ENCODE measurements around the gene NACA2. TPM values are rescaled to one million over a fixed set of nuclear protein-coding genes. Genes with fewer than 3 reads are reported as not detected.

Gene NACA2
- polyA plus RNA-seq, 1 donor (not counting 4 experiments of a cell fraction or from before 2014, with no cell fraction given), result 0.79 TPM

DNA sequence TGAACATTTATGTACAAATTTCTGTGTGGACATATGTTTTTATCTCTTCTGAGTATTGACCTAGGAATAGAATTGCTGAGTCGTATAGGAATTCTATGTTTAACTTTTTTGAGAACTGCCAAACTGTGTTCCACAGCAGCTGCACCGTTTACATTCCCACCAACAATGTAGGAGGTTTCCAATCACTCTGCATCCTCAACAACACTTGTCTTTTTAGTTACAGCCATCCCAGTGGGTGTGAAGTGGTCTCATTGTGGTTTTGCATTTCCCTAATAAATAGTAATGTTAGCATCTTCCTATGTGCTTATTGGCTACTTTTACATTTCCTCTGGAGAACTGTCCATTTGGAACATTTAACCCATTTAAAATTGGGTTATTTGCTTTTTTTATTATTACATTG is 36.6 kb upstream of the NACA2 start:
- FAIRE-seq, result no peak
- Histone ChIP-seq H3K27me3 (ENCODE audit: control insufficient read depth, extremely low read depth, insufficient read depth, low read length) (no peaks in the 10 kb centered on the region), H4K20me1 (ENCODE audit: control insufficient read depth, extremely low read depth, insufficient read depth, low read length) (no peaks in the 10 kb centered on the region), H3K9me3 (ENCODE audit: control insufficient read depth, low read depth, low read length) (no peaks in the 10 kb centered on the region), H3K36me3 (ENCODE audit: control insufficient read depth in 2 of 2, extremely low read depth in 1 of 2, insufficient read depth in 2 of 2, low read length in 2 of 2) (no peaks in the 10 kb centered on the region), H3K27ac (ENCODE audit: control insufficient read depth, insufficient read depth, low read length) (no peak overlapping the region), H3K9me1 (ENCODE audit: control insufficient read depth, extremely low read depth, insufficient read depth, low read length) (no peaks in the 10 kb centered on the region), H3K4me2 (ENCODE audit: control insufficient read depth, extremely low read depth, insufficient read depth, low read depth, low read length) (no peak overlapping the region), H3K4me1 (ENCODE audit: control insufficient read depth, extremely low read depth, insufficient read depth, low read length) (no peaks in the 10 kb centered on the region), H3K4me3 (ENCODE audit: control insufficient read depth in 2 of 3, extremely low read depth in 1 of 3, insufficient read depth in 2 of 3, low read depth in 1 of 3, low read length in 3 of 3) (no peak overlapping the region), H3K9ac (ENCODE audit: control insufficient read depth, extremely low read depth, insufficient read depth, low read length) (no peak overlapping the region), H2AFZ (ENCODE audit: control insufficient read depth, low read length) (no peak overlapping the region), H3K79me2 (ENCODE audit: control insufficient read depth, insufficient read depth, low read length) (no peaks in the 10 kb centered on the region)
- dilution Hi-C loops (cut with MboI; ENCODE audit: extremely low pct_ligation_motif_present, low sequenced_read_pairs), result no loop called here
- no peak for DNase-seq (ENCODE audit: low read depth, low spot score)
- TF ChIP-seq, protein P1, sequence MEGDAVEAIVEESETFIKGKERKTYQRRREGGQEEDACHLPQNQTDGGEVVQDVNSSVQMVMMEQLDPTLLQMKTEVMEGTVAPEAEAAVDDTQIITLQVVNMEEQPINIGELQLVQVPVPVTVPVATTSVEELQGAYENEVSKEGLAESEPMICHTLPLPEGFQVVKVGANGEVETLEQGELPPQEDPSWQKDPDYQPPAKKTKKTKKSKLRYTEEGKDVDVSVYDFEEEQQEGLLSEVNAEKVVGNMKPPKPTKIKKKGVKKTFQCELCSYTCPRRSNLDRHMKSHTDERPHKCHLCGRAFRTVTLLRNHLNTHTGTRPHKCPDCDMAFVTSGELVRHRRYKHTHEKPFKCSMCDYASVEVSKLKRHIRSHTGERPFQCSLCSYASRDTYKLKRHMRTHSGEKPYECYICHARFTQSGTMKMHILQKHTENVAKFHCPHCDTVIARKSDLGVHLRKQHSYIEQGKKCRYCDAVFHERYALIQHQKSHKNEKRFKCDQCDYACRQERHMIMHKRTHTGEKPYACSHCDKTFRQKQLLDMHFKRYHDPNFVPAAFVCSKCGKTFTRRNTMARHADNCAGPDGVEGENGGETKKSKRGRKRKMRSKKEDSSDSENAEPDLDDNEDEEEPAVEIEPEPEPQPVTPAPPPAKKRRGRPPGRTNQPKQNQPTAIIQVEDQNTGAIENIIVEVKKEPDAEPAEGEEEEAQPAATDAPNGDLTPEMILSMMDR (optimal IDR thresholded peaks at IDR 0.05 in 1 of 3, IDR thresholded peaks at IDR 0.05 in 1 of 3, conservative IDR thresholded peaks at IDR 0.05 in 1 of 3; ENCODE audit: extremely low read depth in 1 of 3, insufficient read depth in 2 of 3, low read length in 3 of 3), result no peak
- TF ChIP-seq EZH2 (IDR thresholded peaks at IDR 0.05; ENCODE audit: low read length), result no peak

DNA sequence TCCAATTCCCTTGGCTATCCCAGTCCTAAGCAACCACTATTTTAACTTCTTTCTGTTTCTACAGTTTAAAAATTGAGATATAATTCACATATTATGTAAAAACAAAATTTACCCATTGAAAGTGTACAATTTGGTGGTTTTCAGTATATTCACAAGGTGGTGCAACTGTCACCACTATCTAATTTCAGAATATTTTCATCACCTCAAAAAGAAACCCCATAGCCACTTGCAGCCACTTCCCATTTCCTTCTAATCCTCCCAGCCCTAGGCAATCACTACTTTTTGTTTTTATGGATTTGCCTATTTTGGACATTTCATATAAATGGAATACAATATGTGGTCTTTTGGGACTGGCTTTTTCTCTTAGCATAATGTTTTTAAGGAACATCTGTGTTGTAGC is 36.1 kb upstream of the NACA2 start:
- no peak overlapping the region for H3K4me2 ChIP-seq (ENCODE audit: control insufficient read depth, extremely low read depth, insufficient read depth, low read depth, low read length)
- H3K9me1 ChIP-seq (ENCODE audit: control insufficient read depth, extremely low read depth, insufficient read depth, low read length), result no peaks in the 10 kb centered on the region
- no peaks in the 10 kb centered on the region for H3K4me1 ChIP-seq (ENCODE audit: control insufficient read depth, extremely low read depth, insufficient read depth, low read length)
- H2AFZ ChIP-seq (ENCODE audit: control insufficient read depth, low read length), result no peak overlapping the region
- DNase-seq (ENCODE audit: low read depth, low spot score) (no peak), FAIRE-seq (no peak)
- H3K27me3 ChIP-seq (ENCODE audit: control insufficient read depth, extremely low read depth, insufficient read depth, low read length), result no peaks in the 10 kb centered on the region
- H3K27ac ChIP-seq (ENCODE audit: control insufficient read depth, insufficient read depth, low read length), result no peak overlapping the region
- dilution Hi-C loops (cut with MboI; ENCODE audit: extremely low pct_ligation_motif_present, low sequenced_read_pairs), result no loop called here
- TF ChIP-seq EZH2 (IDR thresholded peaks at IDR 0.05; ENCODE audit: low read length), result no peak
- TF ChIP-seq, protein P1 (optimal IDR thresholded peaks at IDR 0.05 in 1 of 3, IDR thresholded peaks at IDR 0.05 in 1 of 3, conservative IDR thresholded peaks at IDR 0.05 in 1 of 3; ENCODE audit: extremely low read depth in 1 of 3, insufficient read depth in 2 of 3, low read length in 3 of 3), result no peak
- no peaks in the 10 kb centered on the region for H3K79me2 ChIP-seq (ENCODE audit: control insufficient read depth, insufficient read depth, low read length)
- no peaks in the 10 kb centered on the region for H3K36me3 ChIP-seq (ENCODE audit: control insufficient read depth in 2 of 2, extremely low read depth in 1 of 2, insufficient read depth in 2 of 2, low read length in 2 of 2)
- H3K4me3 ChIP-seq (ENCODE audit: control insufficient read depth in 2 of 3, extremely low read depth in 1 of 3, insufficient read depth in 2 of 3, low read depth in 1 of 3, low read length in 3 of 3), result no peak overlapping the region
- no peaks in the 10 kb centered on the region for H4K20me1 ChIP-seq (ENCODE audit: control insufficient read depth, extremely low read depth, insufficient read depth, low read length)
- no peak overlapping the region for H3K9ac ChIP-seq (ENCODE audit: control insufficient read depth, extremely low read depth, insufficient read depth, low read length)
- no peaks in the 10 kb centered on the region for H3K9me3 ChIP-seq (ENCODE audit: control insufficient read depth, low read depth, low read length)

Data from keratinocyte (primary cell).